ENCODE data around the gene USPL1.

Gene USPL1

DNA sequence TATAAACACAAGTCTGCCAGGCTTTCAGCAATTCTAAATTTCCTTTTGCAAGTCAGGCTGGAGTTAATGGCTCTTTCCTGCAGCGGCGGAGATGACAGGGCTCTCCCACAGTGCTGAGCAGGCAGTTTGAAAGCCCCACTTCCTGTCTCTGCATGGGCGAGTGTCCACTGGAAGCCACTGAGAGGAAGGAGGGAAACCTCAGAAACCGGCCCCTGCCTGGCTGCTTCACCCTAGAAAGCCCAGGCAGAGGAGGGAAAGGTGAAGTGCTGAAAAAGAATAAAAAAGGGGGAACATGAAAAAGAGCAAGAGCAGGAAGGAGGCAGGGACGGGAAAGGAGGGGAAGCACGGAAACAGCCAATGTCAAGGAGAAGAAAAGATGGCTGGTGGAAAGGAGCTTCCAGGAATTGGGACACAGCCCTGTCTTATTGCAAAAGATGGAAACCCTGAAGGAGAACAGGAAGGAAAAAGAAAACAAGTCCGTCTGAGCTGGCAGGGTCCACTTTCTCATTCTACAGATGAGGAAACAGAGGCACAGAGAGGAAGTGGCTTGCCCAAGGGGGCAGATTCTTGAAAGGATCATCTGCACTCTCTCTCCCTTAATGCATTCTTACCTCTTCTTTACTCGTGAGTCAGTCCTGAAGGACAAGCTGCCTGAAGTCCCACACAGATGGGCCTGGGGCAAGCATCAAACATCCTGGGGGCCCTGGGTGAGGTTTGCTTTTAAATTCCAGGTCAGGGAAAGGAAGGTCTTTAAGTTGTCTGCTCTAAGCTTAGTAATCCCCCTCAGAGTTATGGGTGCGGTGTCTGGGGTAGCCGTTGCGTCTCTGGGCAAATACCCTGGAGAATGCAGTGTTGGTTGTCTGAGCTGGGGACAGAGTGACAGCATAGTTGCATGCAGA, 78.8 kb downstream of the USPL1 start:
- H3K4me3 ChIP-seq (ENCODE audit: insufficient read length, low read depth): no peak overlapping the region
- no peak for DNase-seq (ENCODE audit: low read depth, low spot score)
- no peak overlapping the region for H3K9ac ChIP-seq (ENCODE audit: insufficient read length, low read depth)
- H3K9me3 ChIP-seq (ENCODE audit: insufficient read depth, low read length): no peaks in the 10 kb centered on the region
- TF ChIP-seq SUZ12 (IDR thresholded peaks at IDR 0.05; ENCODE audit: extremely low read depth, insufficient read depth, insufficient read length): no peak
- no peak for TF ChIP-seq YY1 (IDR thresholded peaks at IDR 0.05; ENCODE audit: insufficient read depth, insufficient read length)
- no peak for TF ChIP-seq ZNF274 (IDR thresholded peaks at IDR 0.05; ENCODE audit: low read depth, low read length)
- no peaks in the 10 kb centered on the region for H3K27me3 ChIP-seq (ENCODE audit: insufficient read depth, insufficient read length)
- H3K4me1 ChIP-seq (ENCODE audit: insufficient read depth, insufficient read length): no peaks in the 10 kb centered on the region
- H3K36me3 ChIP-seq (ENCODE audit: insufficient read depth, insufficient read length, low read length): no peaks in the 10 kb centered on the region

DNA sequence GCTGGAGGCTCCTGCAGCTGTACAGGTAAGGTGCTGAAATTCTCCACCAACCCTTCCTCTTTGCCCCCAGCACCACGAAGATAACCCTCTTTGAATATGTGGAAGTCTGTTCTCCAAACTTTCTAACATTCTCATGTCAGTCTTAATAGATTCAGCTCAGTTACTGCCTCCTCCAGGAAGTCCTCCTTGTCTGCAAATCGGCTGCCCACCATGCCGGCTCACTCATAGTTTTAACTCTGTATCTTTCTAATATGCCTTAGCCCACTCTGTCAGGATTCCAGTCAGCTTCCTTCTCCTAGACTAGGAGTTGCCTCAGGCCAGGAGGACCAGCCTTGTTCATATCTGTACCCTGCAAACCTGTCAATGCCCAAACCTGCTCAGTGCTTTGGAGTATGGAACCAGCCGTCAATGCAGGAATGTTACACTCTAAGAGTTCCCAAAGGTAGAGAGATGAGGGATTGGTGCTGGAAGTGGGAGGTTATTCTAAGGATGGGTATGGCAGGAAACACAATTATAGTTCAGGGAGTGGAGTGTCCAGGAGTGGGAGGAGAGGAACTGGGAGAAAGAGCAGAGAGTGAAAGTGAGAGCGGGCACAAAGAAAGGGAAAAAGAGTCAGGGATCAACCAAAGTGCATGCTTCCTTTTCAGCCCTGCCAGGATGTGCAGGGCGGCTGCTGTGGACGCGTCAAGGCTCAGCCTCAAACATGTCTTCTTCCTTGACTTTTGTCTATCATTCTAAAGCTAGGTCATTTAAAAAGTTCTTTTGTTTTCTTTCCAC, 79.6 kb downstream of the USPL1 start:
- no peaks in the 10 kb centered on the region for H3K4me1 ChIP-seq (ENCODE audit: insufficient read depth, insufficient read length)
- H3K27me3 ChIP-seq (ENCODE audit: insufficient read depth, insufficient read length): no peaks in the 10 kb centered on the region
- H3K36me3 ChIP-seq (ENCODE audit: insufficient read depth, insufficient read length, low read length): no peaks in the 10 kb centered on the region
- TF ChIP-seq YY1 (IDR thresholded peaks at IDR 0.05; ENCODE audit: insufficient read depth, insufficient read length): no peak
- no peak for TF ChIP-seq ZNF274 (IDR thresholded peaks at IDR 0.05; ENCODE audit: low read depth, low read length)
- no peak for TF ChIP-seq SUZ12 (IDR thresholded peaks at IDR 0.05; ENCODE audit: extremely low read depth, insufficient read depth, insufficient read length)
- no peaks in the 10 kb centered on the region for H3K9me3 ChIP-seq (ENCODE audit: insufficient read depth, low read length)
- H3K9ac ChIP-seq (ENCODE audit: insufficient read length, low read depth): no peak overlapping the region
- DNase-seq (ENCODE audit: low read depth, low spot score): no peak
- H3K4me3 ChIP-seq (ENCODE audit: insufficient read length, low read depth): no peak overlapping the region

DNA sequence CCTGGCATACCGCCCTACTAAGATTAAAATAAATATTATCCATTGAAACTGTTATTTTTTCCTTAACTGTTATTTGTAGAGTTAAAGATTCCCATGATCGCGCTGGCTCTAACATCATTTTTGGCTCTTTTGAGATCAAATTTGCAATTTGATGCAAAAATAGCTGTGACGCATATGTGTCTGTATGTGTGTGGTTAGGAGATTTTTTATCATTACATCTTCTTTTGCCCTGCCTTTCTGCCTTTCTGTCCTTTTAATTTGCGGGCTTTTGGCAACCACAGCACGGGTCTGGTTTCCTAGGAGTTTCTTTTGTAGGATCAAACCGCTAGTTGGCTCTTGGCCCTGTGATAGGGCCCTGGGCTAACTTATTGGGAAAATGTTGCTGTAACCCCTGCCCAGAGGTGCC, 80.3 kb downstream of the USPL1 start:
- no peaks in the 10 kb centered on the region for H3K9me3 ChIP-seq (ENCODE audit: insufficient read depth, low read length)
- H3K27me3 ChIP-seq (ENCODE audit: insufficient read depth, insufficient read length): no peaks in the 10 kb centered on the region
- no peak overlapping the region for H3K9ac ChIP-seq (ENCODE audit: insufficient read length, low read depth)

DNA sequence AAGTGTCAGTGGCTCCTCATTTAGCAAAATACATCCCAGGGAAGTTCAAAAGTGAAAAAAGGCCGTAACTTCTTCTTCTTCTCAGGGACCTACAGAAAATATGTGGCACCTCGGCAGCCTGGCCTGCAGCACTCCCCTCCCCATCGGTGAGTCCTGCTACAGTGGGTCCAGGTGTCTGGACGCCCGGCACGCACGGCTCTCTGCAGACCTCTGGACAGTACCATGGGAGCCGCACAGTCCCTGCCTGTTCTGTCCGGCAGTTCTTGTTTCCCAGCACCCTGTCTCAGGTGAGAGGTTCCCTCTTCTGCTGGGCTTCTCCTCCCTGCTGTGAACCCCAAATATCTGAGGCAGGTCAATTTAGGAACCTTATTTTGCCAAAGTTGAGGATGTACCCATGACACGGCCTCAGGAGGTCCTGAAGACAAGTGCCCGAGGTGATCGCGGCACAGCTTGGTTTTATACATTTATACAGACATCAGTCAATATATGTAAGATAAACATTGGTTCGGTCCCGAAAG, 80.8 kb downstream of the USPL1 start:
- DNase-seq (ENCODE audit: low read depth, low spot score): no peak
- no peaks in the 10 kb centered on the region for H3K9me3 ChIP-seq (ENCODE audit: insufficient read depth, low read length)
- H3K27me3 ChIP-seq (ENCODE audit: insufficient read depth, insufficient read length): no peaks in the 10 kb centered on the region
- H3K4me3 ChIP-seq (ENCODE audit: insufficient read length, low read depth): no peak overlapping the region
- no peak overlapping the region for H3K9ac ChIP-seq (ENCODE audit: insufficient read length, low read depth)
- H3K36me3 ChIP-seq (ENCODE audit: insufficient read depth, insufficient read length, low read length): no peaks in the 10 kb centered on the region
- H3K4me1 ChIP-seq (ENCODE audit: insufficient read depth, insufficient read length): no peaks in the 10 kb centered on the region
- no peak for TF ChIP-seq SUZ12 (IDR thresholded peaks at IDR 0.05; ENCODE audit: extremely low read depth, insufficient read depth, insufficient read length)
- no peak for TF ChIP-seq YY1 (IDR thresholded peaks at IDR 0.05; ENCODE audit: insufficient read depth, insufficient read length)
- no peak for TF ChIP-seq ZNF274 (IDR thresholded peaks at IDR 0.05; ENCODE audit: low read depth, low read length)

More for the DNA sequence above, 80.3 kb downstream of the USPL1 start:
- Histone ChIP-seq H3K4me3 (ENCODE audit: insufficient read length, low read depth) (no peak overlapping the region), H3K36me3 (ENCODE audit: insufficient read depth, insufficient read length, low read length) (no peaks in the 10 kb centered on the region), H3K4me1 (ENCODE audit: insufficient read depth, insufficient read length) (no peaks in the 10 kb centered on the region)
- no peak for DNase-seq (ENCODE audit: low read depth, low spot score)
- no peak for TF ChIP-seq ZNF274 (IDR thresholded peaks at IDR 0.05; ENCODE audit: low read depth, low read length)
- TF ChIP-seq YY1 (IDR thresholded peaks at IDR 0.05; ENCODE audit: insufficient read depth, insufficient read length): no peak
- no peak for TF ChIP-seq SUZ12 (IDR thresholded peaks at IDR 0.05; ENCODE audit: extremely low read depth, insufficient read depth, insufficient read length)

DNA sequence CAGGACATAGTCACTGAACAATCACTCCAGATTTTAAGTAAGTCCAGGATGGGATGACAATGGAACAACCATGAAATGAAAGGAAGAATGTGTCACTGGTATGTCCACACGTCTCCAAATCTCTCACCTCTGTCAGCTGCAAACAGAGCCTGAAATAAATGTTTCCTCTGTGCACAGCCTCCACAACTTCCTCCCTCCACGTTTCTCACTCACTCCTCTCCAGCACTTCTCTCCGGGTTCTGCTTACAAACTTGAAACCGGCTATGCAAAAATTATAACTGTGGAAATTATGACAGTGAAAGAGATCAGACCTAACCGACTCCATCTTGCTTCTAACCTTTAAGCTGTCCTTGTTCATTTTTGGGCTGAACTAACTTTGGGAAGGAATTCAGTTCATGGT, 82.6 kb downstream of the USPL1 start:
- Histone ChIP-seq H3K4me1 (ENCODE audit: insufficient read depth, insufficient read length) (no peaks in the 10 kb centered on the region), H3K36me3 (ENCODE audit: insufficient read depth, insufficient read length, low read length) (no peaks in the 10 kb centered on the region), H3K9ac (ENCODE audit: insufficient read length, low read depth) (no peak overlapping the region), H3K9me3 (ENCODE audit: insufficient read depth, low read length) (no peaks in the 10 kb centered on the region), H3K27me3 (ENCODE audit: insufficient read depth, insufficient read length) (no peaks in the 10 kb centered on the region), H3K4me3 (ENCODE audit: insufficient read length, low read depth) (no peak overlapping the region)
- no peak for DNase-seq (ENCODE audit: low read depth, low spot score)
- TF ChIP-seq YY1 (IDR thresholded peaks at IDR 0.05; ENCODE audit: insufficient read depth, insufficient read length) (no peak), SUZ12 (IDR thresholded peaks at IDR 0.05; ENCODE audit: extremely low read depth, insufficient read depth, insufficient read length) (no peak), ZNF274 (IDR thresholded peaks at IDR 0.05; ENCODE audit: low read depth, low read length) (no peak)

DNA sequence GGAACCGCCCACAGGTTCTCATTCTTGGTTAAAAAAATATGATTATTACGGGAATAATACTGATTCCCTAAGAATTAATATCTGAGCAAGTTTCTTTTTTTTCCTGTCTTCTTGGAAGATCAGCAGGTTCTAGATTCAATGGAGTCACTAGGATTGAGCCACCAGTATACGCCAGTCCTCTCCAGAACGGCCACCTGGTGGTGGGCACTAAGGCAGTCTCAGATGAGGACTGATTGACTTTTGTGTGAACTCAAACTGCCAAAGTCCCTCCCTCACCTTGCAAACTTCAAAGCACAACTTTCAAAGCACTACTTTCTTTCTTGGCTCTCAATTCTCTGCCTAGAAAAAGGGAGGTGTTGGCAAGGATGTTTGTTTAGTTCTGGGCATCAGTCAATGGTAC, 84.3 kb downstream of the USPL1 start:
- no peak overlapping the region for H3K4me3 ChIP-seq (ENCODE audit: insufficient read length, low read depth)
- H3K4me1 ChIP-seq (ENCODE audit: insufficient read depth, insufficient read length): no peaks in the 10 kb centered on the region
- DNase-seq (ENCODE audit: low read depth, low spot score): no peak
- H3K27me3 ChIP-seq (ENCODE audit: insufficient read depth, insufficient read length): no peaks in the 10 kb centered on the region
- no peaks in the 10 kb centered on the region for H3K36me3 ChIP-seq (ENCODE audit: insufficient read depth, insufficient read length, low read length)
- TF ChIP-seq SUZ12 (IDR thresholded peaks at IDR 0.05; ENCODE audit: extremely low read depth, insufficient read depth, insufficient read length): no peak
- no peak for TF ChIP-seq ZNF274 (IDR thresholded peaks at IDR 0.05; ENCODE audit: low read depth, low read length)
- TF ChIP-seq YY1 (IDR thresholded peaks at IDR 0.05; ENCODE audit: insufficient read depth, insufficient read length): no peak
- no peak overlapping the region for H3K9ac ChIP-seq (ENCODE audit: insufficient read length, low read depth)
- no peaks in the 10 kb centered on the region for H3K9me3 ChIP-seq (ENCODE audit: insufficient read depth, low read length)

DNA sequence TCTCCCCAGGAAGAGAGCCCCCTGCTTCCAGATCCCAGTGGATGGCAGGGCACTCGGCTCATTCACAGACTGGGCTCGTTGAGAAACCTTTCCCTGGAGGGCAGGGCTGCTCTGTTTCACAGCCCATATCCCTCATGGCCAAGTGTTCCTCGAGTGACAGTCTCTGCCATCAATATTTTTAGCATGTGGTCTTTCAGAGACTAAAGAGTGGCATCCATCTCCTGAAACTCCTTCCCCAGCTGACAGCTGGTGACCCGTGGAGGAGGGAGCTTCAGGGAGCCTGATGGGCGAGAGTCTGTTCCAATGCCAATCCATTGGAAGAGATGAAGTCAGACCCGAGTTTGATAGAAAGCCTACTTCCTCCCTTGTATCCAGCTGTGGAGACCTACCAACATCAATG, 86.9 kb downstream of the USPL1 start:
- TF ChIP-seq SUZ12 (IDR thresholded peaks at IDR 0.05; ENCODE audit: extremely low read depth, insufficient read depth, insufficient read length): no peak
- no peak for TF ChIP-seq YY1 (IDR thresholded peaks at IDR 0.05; ENCODE audit: insufficient read depth, insufficient read length)
- no peak for TF ChIP-seq ZNF274 (IDR thresholded peaks at IDR 0.05; ENCODE audit: low read depth, low read length)
- H3K27me3 ChIP-seq (ENCODE audit: insufficient read depth, insufficient read length): no peaks in the 10 kb centered on the region
- H3K4me1 ChIP-seq (ENCODE audit: insufficient read depth, insufficient read length): no peaks in the 10 kb centered on the region
- DNase-seq (ENCODE audit: low read depth, low spot score): no peak
- no peaks in the 10 kb centered on the region for H3K36me3 ChIP-seq (ENCODE audit: insufficient read depth, insufficient read length, low read length)
- H3K4me3 ChIP-seq (ENCODE audit: insufficient read length, low read depth): no peak overlapping the region
- no peaks in the 10 kb centered on the region for H3K9me3 ChIP-seq (ENCODE audit: insufficient read depth, low read length)
- H3K9ac ChIP-seq (ENCODE audit: insufficient read length, low read depth): no peak overlapping the region
